Measurements from ENCODE around the gene FAIM.
A peak's percentile ranks its signal among the peaks of the same experiment; 100 is the strongest.
"Not testable (repeated sequence)": the region's sequence is repeated elsewhere in the genome, so short reads cannot be mapped to it uniquely, and the experiment has no call there.

FAIM gene

GRCh38 chr3:138594150-138594934 is 14.2 kb upstream of the FAIM start, which contains the start of gene CEP70:
Gene CEP70, minus strand, starts transcription at chr3:138594260. Its CDS starts 21,333 bp downstream, at chr3:138572927.
- H3K4me3 ChIP-seq (ENCODE audit: low read length): peak within 1 kb of the TSS; percentile 96
- TF ChIP-seq CTCF (conservative IDR thresholded peaks at IDR 0.05; ENCODE audit: low read depth, low read length): peak; percentile 79
- peak; percentile 82 for DNase-seq (ENCODE audit: low read depth)

GRCh38 chr3:138594935-138595610 is 13.5 kb upstream of the FAIM start:
- peak overlapping the region; percentile 96 for H3K4me3 ChIP-seq (ENCODE audit: low read length)
- no peak for TF ChIP-seq CTCF (conservative IDR thresholded peaks at IDR 0.05; ENCODE audit: low read depth, low read length)
- no peak for DNase-seq (ENCODE audit: low read depth)

- DNase-seq (ENCODE audit: low read depth); H3K4me3 ChIP-seq (ENCODE audit: low read length): not testable (repeated sequence)
Measured at GRCh38 chr3:138597186-138597976, 11.2 kb upstream of the FAIM start.

GRCh38 chr3:138598534-138598933 is 10.0 kb upstream of the FAIM start:
- DNase-seq (ENCODE audit: low read depth): no peak
- no peak for TF ChIP-seq CTCF (conservative IDR thresholded peaks at IDR 0.05; ENCODE audit: low read depth, low read length)
- no peak overlapping the region for H3K4me3 ChIP-seq (ENCODE audit: low read length)

- no peak overlapping the region for H3K4me3 ChIP-seq (ENCODE audit: low read length)
- TF ChIP-seq CTCF (conservative IDR thresholded peaks at IDR 0.05; ENCODE audit: low read depth, low read length): no peak
- DNase-seq (ENCODE audit: low read depth): no peak
Measured at GRCh38 chr3:138600100-138600745, 8.3 kb upstream of the FAIM start.

- not testable (repeated sequence) for H3K4me3 ChIP-seq (ENCODE audit: low read length); DNase-seq (ENCODE audit: low read depth)
Measured at GRCh38 chr3:138601661-138602060, 6.9 kb upstream of the FAIM start.

- H3K4me3 ChIP-seq (ENCODE audit: low read length); DNase-seq (ENCODE audit: low read depth): not testable (repeated sequence)
Measured at GRCh38 chr3:138604106-138604595, 4.4 kb upstream of the FAIM start.

- H3K4me3 ChIP-seq (ENCODE audit: low read length): no peak overlapping the region
Measured at GRCh38 chr3:138609898-138610266, 1.3 kb downstream of the FAIM start.

More at GRCh38 chr3:138609898-138610266, 1.3 kb downstream of the FAIM start:
- no peak for TF ChIP-seq CTCF (conservative IDR thresholded peaks at IDR 0.05; ENCODE audit: low read depth, low read length)
- DNase-seq (ENCODE audit: low read depth): no peak

Measured in retinal pigment epithelial cell (primary cell).